OCI-LY1 (cell line): ENCODE measurements around the gene FAT3.

Source experiments
- H2AFZ ChIP-seq: fragments of 200-600 bp; sonication (generic), shearing (Covaris generic); 2 replicates; pipeline ENCODE4 v1.6.0; 2014; ENCODE audit warnings: antibody characterized with exemption, mild to moderate bottlenecking, low read length
- H3F3A ChIP-seq: fragments of 200-600 bp; sonication (generic), shearing (Covaris generic); 2 replicates; pipeline ENCODE4 v1.6.0; 2014; ENCODE audit warnings: mild to moderate bottlenecking, antibody characterized with exemption, low read length, moderate library complexity; ENCODE audit not compliant: insufficient read depth
- H3K27ac ChIP-seq: fragments of 200-600 bp; sonication (generic); 2 replicates; pipeline ENCODE4 v1.5.1; 2014; ENCODE audit warnings: low read length, mixed run types, mild to moderate bottlenecking, low read depth; ENCODE audit not compliant: poor library complexity, severe bottlenecking
- H3K27me3 ChIP-seq: fragments of 200-600 bp; sonication (generic); 2 replicates; pipeline ENCODE4 v1.6.0; 2014; ENCODE audit warnings: antibody characterized with exemption, mild to moderate bottlenecking, low read length, moderate library complexity; ENCODE audit not compliant: insufficient read depth
- H3K36me3 ChIP-seq: fragments of 200-600 bp; sonication (generic); 2 replicates; pipeline ENCODE4 v1.6.1; 2014; ENCODE audit warnings: mild to moderate bottlenecking, antibody characterized with exemption, low read length, moderate library complexity, mixed read lengths; ENCODE audit not compliant: insufficient read depth
- H3K4me1 ChIP-seq: fragments of 200-600 bp; sonication (generic); 2 replicates; pipeline ENCODE4 v1.5.1; 2014; ENCODE audit warnings: mild to moderate bottlenecking, low read length, moderate library complexity; ENCODE audit not compliant: insufficient read depth, severe bottlenecking
- H3K4me2 ChIP-seq: fragments of 200-600 bp; sonication (generic), shearing (Covaris generic); 2 replicates; pipeline ENCODE4 v1.6.1; 2014; ENCODE audit warnings: low read length
- H3K4me3 ChIP-seq: fragments of 200-600 bp; sonication (generic); 2 replicates; pipeline ENCODE4 v1.5.1; 2014; ENCODE audit warnings: low read length, low read depth, mild to moderate bottlenecking, mixed read lengths; ENCODE audit not compliant: poor library complexity, severe bottlenecking
- H3K79me2 ChIP-seq: fragments of 200-600 bp; shearing (Covaris generic); 2 replicates; pipeline ENCODE4 v1.6.1; 2016; ENCODE audit warnings: mixed run types, low read length, mixed read lengths; ENCODE audit not compliant: insufficient read depth
- H3K9ac ChIP-seq: fragments of 200-600 bp; sonication (generic), shearing (Covaris generic); 2 replicates; pipeline ENCODE4 v1.6.1; 2014; ENCODE audit warnings: mild to moderate bottlenecking, low read length, mixed read lengths
- H3K9me2 ChIP-seq: fragments of 200-600 bp; sonication (generic), shearing (Covaris generic); 2 replicates; pipeline ENCODE4 v1.6.1; 2014; ENCODE audit warnings: low read depth, mild to moderate bottlenecking, low read length, mixed read lengths
- H3K9me3 ChIP-seq: fragments of 200-600 bp; shearing (Covaris generic); 2 replicates; pipeline ENCODE4 v1.6.1; 2014; ENCODE audit warnings: low read length, mixed read lengths
- H4K20me1 ChIP-seq: fragments of 200-600 bp; sonication (generic), shearing (Covaris generic); 2 replicates; pipeline ENCODE4 v1.6.0; 2016; ENCODE audit warnings: mild to moderate bottlenecking, low read length; ENCODE audit not compliant: insufficient read depth
- EZH2 ChIP-seq: fragments of 200-600 bp; sonication (generic), shearing (Covaris generic); IDR thresholded peaks from 2 replicates; pipeline ENCODE4 v1.8.0; 2017; ENCODE audit warnings: borderline replicate concordance, mixed run types, mild to moderate bottlenecking, antibody characterized with exemption, low read length, moderate library complexity, mixed read lengths
- TF ChIP-seq, protein P1 (sequence below): fragments of 200-600 bp; sonication (generic), shearing (Covaris generic); IDR thresholded peaks from 2 replicates; pipeline ENCODE4 v1.5.1; 2017; ENCODE audit warnings: mild to moderate bottlenecking, antibody characterized with exemption, low read length, moderate library complexity, mixed read lengths

The FAT3 gene

DNA sequence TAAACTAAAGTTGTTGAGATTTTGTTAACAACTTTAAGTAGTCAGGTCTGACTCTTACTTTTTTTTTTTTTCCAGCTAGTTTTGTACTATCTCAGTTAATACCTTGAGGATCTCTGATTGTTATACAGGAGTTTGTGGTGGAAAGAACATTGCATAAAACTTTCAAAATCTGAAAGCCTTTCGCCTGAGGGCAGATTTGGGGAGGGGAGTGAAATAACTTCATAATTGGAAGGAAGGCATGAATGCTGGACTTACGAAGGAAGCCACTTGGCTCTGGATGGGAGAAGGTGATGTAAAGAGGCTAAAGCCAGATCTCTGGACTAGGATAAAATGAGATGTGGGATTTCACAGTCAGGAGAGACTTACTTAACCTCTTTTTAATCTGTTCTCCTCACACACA, 18.2 kb upstream of the FAT3 start:
- Histone ChIP-seq H3F3A (no peaks in the 10 kb centered on the region), H3K4me2 (no peak overlapping the region), H3K4me3 (no peak overlapping the region), H3K27me3 (no peaks in the 10 kb centered on the region), H3K4me1 (no peaks in the 10 kb centered on the region), H2AFZ (no peak overlapping the region), H4K20me1 (no peaks in the 10 kb centered on the region), H3K27ac (no peak overlapping the region), H3K9ac (no peak overlapping the region), H3K36me3 (no peaks in the 10 kb centered on the region), H3K9me2 (no peaks in the 10 kb centered on the region), H3K9me3 (no peaks in the 10 kb centered on the region), H3K79me2 (no peaks in the 10 kb centered on the region)
- TF ChIP-seq, protein P1, sequence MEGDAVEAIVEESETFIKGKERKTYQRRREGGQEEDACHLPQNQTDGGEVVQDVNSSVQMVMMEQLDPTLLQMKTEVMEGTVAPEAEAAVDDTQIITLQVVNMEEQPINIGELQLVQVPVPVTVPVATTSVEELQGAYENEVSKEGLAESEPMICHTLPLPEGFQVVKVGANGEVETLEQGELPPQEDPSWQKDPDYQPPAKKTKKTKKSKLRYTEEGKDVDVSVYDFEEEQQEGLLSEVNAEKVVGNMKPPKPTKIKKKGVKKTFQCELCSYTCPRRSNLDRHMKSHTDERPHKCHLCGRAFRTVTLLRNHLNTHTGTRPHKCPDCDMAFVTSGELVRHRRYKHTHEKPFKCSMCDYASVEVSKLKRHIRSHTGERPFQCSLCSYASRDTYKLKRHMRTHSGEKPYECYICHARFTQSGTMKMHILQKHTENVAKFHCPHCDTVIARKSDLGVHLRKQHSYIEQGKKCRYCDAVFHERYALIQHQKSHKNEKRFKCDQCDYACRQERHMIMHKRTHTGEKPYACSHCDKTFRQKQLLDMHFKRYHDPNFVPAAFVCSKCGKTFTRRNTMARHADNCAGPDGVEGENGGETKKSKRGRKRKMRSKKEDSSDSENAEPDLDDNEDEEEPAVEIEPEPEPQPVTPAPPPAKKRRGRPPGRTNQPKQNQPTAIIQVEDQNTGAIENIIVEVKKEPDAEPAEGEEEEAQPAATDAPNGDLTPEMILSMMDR = no peak
- no peak for TF ChIP-seq EZH2

DNA sequence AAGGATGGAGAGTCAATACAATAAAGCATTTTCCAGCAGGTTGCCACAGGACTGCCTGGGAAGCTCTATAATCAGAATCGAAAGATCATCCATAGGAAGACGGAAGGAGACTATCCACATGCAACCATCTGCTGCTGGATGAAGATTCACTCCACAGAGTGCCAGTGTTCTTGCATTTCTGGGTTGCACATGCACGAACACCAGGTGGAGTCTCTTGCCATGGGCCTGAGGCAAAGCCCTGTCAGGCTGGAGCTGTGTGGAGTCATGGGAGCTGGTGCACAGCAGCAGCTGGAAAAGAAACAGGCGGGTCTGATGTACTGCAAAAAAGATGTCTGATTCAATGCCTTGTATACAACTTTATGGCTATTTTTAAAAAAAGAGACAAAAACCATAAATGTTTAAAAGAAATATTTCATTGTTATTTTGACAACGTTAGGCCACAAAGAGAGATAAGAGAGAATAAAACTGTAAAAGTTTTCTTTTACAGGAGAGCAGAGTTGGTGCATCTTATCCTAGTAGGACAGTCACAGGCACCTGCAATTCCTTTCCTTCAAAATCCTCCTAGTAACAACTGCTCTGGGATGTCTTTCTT, 12.9 kb upstream of the FAT3 start:
- H3K9me2 ChIP-seq = no peaks in the 10 kb centered on the region
- H3K36me3 ChIP-seq = no peaks in the 10 kb centered on the region
- H3K79me2 ChIP-seq = no peaks in the 10 kb centered on the region
- H3K27ac ChIP-seq = no peak overlapping the region
- H3K9me3 ChIP-seq = no peaks in the 10 kb centered on the region
- H2AFZ ChIP-seq = no peak overlapping the region
- H3K4me2 ChIP-seq = no peak overlapping the region
- H3F3A ChIP-seq = no peaks in the 10 kb centered on the region
- no peak for TF ChIP-seq EZH2
- TF ChIP-seq, protein P1 = no peak
- H3K9ac ChIP-seq = no peak overlapping the region
- no peaks in the 10 kb centered on the region for H3K4me1 ChIP-seq
- no peaks in the 10 kb centered on the region for H3K27me3 ChIP-seq
- no peaks in the 10 kb centered on the region for H4K20me1 ChIP-seq
- no peak overlapping the region for H3K4me3 ChIP-seq

DNA sequence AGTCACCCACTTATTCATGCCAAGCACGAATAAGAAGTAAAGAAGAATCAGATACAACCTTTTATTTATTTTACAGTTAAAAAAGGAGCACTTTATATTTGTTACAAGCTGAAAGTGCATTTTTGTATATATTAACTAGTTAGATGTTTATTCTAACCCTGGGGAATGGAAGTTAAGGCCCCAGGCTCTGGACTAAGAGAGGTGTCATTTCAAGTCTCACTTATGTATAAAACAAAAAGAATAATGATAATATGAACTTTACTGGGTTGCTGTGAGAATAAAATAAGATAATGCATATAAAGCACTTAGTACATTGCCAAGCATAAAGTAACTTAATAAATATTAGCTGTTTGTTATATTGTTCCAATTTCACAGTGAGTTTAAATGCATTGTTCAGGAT, 12.1 kb upstream of the FAT3 start:
- Histone ChIP-seq H3K9me3 (no peaks in the 10 kb centered on the region), H3K27me3 (no peaks in the 10 kb centered on the region), H3K36me3 (no peaks in the 10 kb centered on the region), H4K20me1 (no peaks in the 10 kb centered on the region), H2AFZ (no peak overlapping the region), H3K27ac (no peak overlapping the region), H3K9ac (no peak overlapping the region), H3K4me3 (no peak overlapping the region), H3F3A (no peaks in the 10 kb centered on the region), H3K4me1 (no peaks in the 10 kb centered on the region), H3K4me2 (no peak overlapping the region), H3K79me2 (no peaks in the 10 kb centered on the region), H3K9me2 (no peaks in the 10 kb centered on the region)
- no peak for TF ChIP-seq EZH2
- TF ChIP-seq, protein P1 = no peak
